Measurements from ENCODE around the gene COL21A1. TPM values are rescaled to one million over a fixed set of nuclear protein-coding genes. Genes with fewer than 3 reads are reported as not detected.

The COL21A1 gene
- total RNA-seq, 1 donor from 2014 or later, result 1.2 TPM

GRCh38 chr6:56109149-56109548 lies 138.2 kb downstream of the COL21A1 start:
- Mint-ChIP-seq H3K36me3 (ENCODE audit: low read depth, unreplicated experiment) (no peaks in the 10 kb centered on the region), H3K9me3 (ENCODE audit: unreplicated experiment) (no peaks in the 10 kb centered on the region), H3K27ac (ENCODE audit: unreplicated experiment) (no peak overlapping the region), H3K4me1 (ENCODE audit: unreplicated experiment) (no peaks in the 10 kb centered on the region), H3K4me3 (ENCODE audit: unreplicated experiment) (no peak overlapping the region), H3K27me3 (ENCODE audit: unreplicated experiment) (no peaks in the 10 kb centered on the region)
- no peak for DNase-seq (ENCODE audit: low spot score)
- TF ChIP-seq CTCF (IDR thresholded peaks at IDR 0.05; ENCODE audit: unreplicated experiment), result no peak

GRCh38 chr6:56106231-56106630 lies 141.1 kb downstream of the COL21A1 start:
- no peaks in the 10 kb centered on the region for H3K36me3 Mint-ChIP-seq (ENCODE audit: low read depth, unreplicated experiment)
- no peak overlapping the region for H3K4me3 Mint-ChIP-seq (ENCODE audit: unreplicated experiment)
- no peak for TF ChIP-seq CTCF (IDR thresholded peaks at IDR 0.05; ENCODE audit: unreplicated experiment)
- H3K27me3 Mint-ChIP-seq (ENCODE audit: unreplicated experiment), result no peaks in the 10 kb centered on the region
- no peaks in the 10 kb centered on the region for H3K4me1 Mint-ChIP-seq (ENCODE audit: unreplicated experiment)
- no peak for DNase-seq (ENCODE audit: low spot score)
- no peak overlapping the region for H3K27ac Mint-ChIP-seq (ENCODE audit: unreplicated experiment)
- no peaks in the 10 kb centered on the region for H3K9me3 Mint-ChIP-seq (ENCODE audit: unreplicated experiment)

- no peak for TF ChIP-seq CTCF (IDR thresholded peaks at IDR 0.05; ENCODE audit: unreplicated experiment)
- H3K4me1 Mint-ChIP-seq (ENCODE audit: unreplicated experiment), result no peaks in the 10 kb centered on the region
- no peaks in the 10 kb centered on the region for H3K27me3 Mint-ChIP-seq (ENCODE audit: unreplicated experiment)
- H3K36me3 Mint-ChIP-seq (ENCODE audit: low read depth, unreplicated experiment), result no peaks in the 10 kb centered on the region
- no peaks in the 10 kb centered on the region for H3K9me3 Mint-ChIP-seq (ENCODE audit: unreplicated experiment)
- no peak for DNase-seq (ENCODE audit: low spot score)
- no peak overlapping the region for H3K27ac Mint-ChIP-seq (ENCODE audit: unreplicated experiment)
- no peak overlapping the region for H3K4me3 Mint-ChIP-seq (ENCODE audit: unreplicated experiment)
Observed at GRCh38 chr6:56104591-56104990, 142.8 kb downstream of the COL21A1 start.

- H3K4me1 Mint-ChIP-seq (ENCODE audit: unreplicated experiment), result peaks cover 3% of the 10 kb centered on the region
- H3K9me3 Mint-ChIP-seq (ENCODE audit: unreplicated experiment), result no peaks in the 10 kb centered on the region
- DNase-seq (ENCODE audit: low spot score), result no peak
- TF ChIP-seq CTCF (IDR thresholded peaks at IDR 0.05; ENCODE audit: unreplicated experiment), result no peak
- H3K36me3 Mint-ChIP-seq (ENCODE audit: low read depth, unreplicated experiment), result no peaks in the 10 kb centered on the region
- no peak overlapping the region for H3K27ac Mint-ChIP-seq (ENCODE audit: unreplicated experiment)
- no peak overlapping the region for H3K4me3 Mint-ChIP-seq (ENCODE audit: unreplicated experiment)
- no peaks in the 10 kb centered on the region for H3K27me3 Mint-ChIP-seq (ENCODE audit: unreplicated experiment)
Observed at GRCh38 chr6:56102216-56102615, 145.2 kb downstream of the COL21A1 start.

- Mint-ChIP-seq H3K27ac (ENCODE audit: unreplicated experiment) (no peak overlapping the region), H3K9me3 (ENCODE audit: unreplicated experiment) (no peaks in the 10 kb centered on the region), H3K4me1 (ENCODE audit: unreplicated experiment) (peaks cover 7% of the 10 kb centered on the region), H3K4me3 (ENCODE audit: unreplicated experiment) (no peak overlapping the region), H3K27me3 (ENCODE audit: unreplicated experiment) (no peaks in the 10 kb centered on the region), H3K36me3 (ENCODE audit: low read depth, unreplicated experiment) (no peaks in the 10 kb centered on the region)
- no peak for TF ChIP-seq CTCF (IDR thresholded peaks at IDR 0.05; ENCODE audit: unreplicated experiment)
- no peak for DNase-seq (ENCODE audit: low spot score)
Observed at GRCh38 chr6:56101141-56101553, 146.2 kb downstream of the COL21A1 start.

Data from endothelial cell (in vitro differentiated cells).